Bronchial epithelial cell (primary cell): ENCODE results near the gene ADPRHL1. TPM values are rescaled to one million over a fixed set of nuclear protein-coding genes. Genes with fewer than 3 reads are reported as not detected.

Experiments
- DNase-seq: peaks from one replicate; pipeline ENCODE4 v3.0.0-alpha.2; 2010; ENCODE audit warnings: low read depth
- FAIRE-seq: peaks from 2 replicates; lab custom pipeline; 2011; peaks lifted over from hg19 to GRCh38; lab: Jason Lieb, UNC
- H3K27me3 ChIP-seq: 2 replicates; pipeline ENCODE4 v1.5.1; 2011; ENCODE audit warnings: low read length; ENCODE audit not compliant: control insufficient read depth, insufficient read depth
- H3K36me3 ChIP-seq: 2 replicates; pipeline ENCODE4 v1.5.1; 2011; ENCODE audit warnings: low read length; ENCODE audit not compliant: control insufficient read depth, insufficient read depth
- H3K4me3 ChIP-seq: 2 replicates; pipeline ENCODE4 v1.5.1; 2011; ENCODE audit warnings: mild to moderate bottlenecking, low read depth, low read length, control low read depth
- CTCF ChIP-seq: IDR thresholded peaks from 2 replicates; pipeline ENCODE4 v1.5.1; 2011; ENCODE audit warnings: mild to moderate bottlenecking, moderate library complexity, low read length, control low read depth, inconsistent platforms; ENCODE audit not compliant: insufficient read depth, severe bottlenecking
- total RNA-seq: library from RNA; depleted of rRNA; stranded (reverse); fragments of >200 nt; gene quantifications from 2 replicates; pipeline ENCODE4 v1.2.1, GENCODE V29; 2014

ADPRHL1 gene
- total RNA-seq, 1 donor from 2014 or later = 0.26 TPM

- Histone ChIP-seq H3K27me3 (no peaks in the 10 kb centered on the region), H3K36me3 (peaks cover 4% of the 10 kb centered on the region), H3K4me3 (peak within 1 kb of the TSS; percentile 82)
- DNase-seq = peak; percentile 82
- TF ChIP-seq CTCF = no peak
- no peak for FAIRE-seq
Observed at GRCh38 chr13:113490496-113491417, 37.5 kb upstream of the ADPRHL1 start, which contains the start of gene DCUN1D2. Gene DCUN1D2 (minus strand): TSS chr13:113490711. CDS start chr13:113490669, 42 bp downstream.

GRCh38 chr13:113489549-113490495 lies 36.5 kb upstream of the ADPRHL1 start:
- TF ChIP-seq CTCF = no peak
- Histone ChIP-seq H3K4me3 (peak overlapping the region; percentile 82), H3K36me3 (peaks cover 1% of the 10 kb centered on the region), H3K27me3 (no peaks in the 10 kb centered on the region)
- DNase-seq (peak; percentile 26), FAIRE-seq (no peak)

GRCh38 chr13:113489171-113489548 lies 35.9 kb upstream of the ADPRHL1 start:
- no peaks in the 10 kb centered on the region for H3K27me3 ChIP-seq
- peak overlapping the region; percentile 82 for H3K4me3 ChIP-seq
- peaks cover 1% of the 10 kb centered on the region for H3K36me3 ChIP-seq
- no peak for FAIRE-seq
- no peak for TF ChIP-seq CTCF
- DNase-seq = no peak

GRCh38 chr13:113488283-113488682 lies 35.0 kb upstream of the ADPRHL1 start:
- DNase-seq (no peak), FAIRE-seq (no peak)
- TF ChIP-seq CTCF = no peak

GRCh38 chr13:113486698-113487097 lies 33.4 kb upstream of the ADPRHL1 start:
- TF ChIP-seq CTCF = no peak
- Histone ChIP-seq H3K27me3 (no peaks in the 10 kb centered on the region), H3K36me3 (peaks cover 1% of the 10 kb centered on the region), H3K4me3 (no peak overlapping the region)
- no peak for FAIRE-seq
- no peak for DNase-seq

More at GRCh38 chr13:113488283-113488682, 35.0 kb upstream of the ADPRHL1 start:
- Histone ChIP-seq H3K4me3 (no peak overlapping the region), H3K27me3 (no peaks in the 10 kb centered on the region), H3K36me3 (peaks cover 1% of the 10 kb centered on the region)
